Measurements from ENCODE around the gene CFH. TPM values are rescaled to one million over a fixed set of nuclear protein-coding genes. Genes with fewer than 3 reads are reported as not detected.

The CFH gene
- total and polyA plus RNA-seq, 10 of the 15 experiments (the other 5 are each of a cell fraction or from before 2014, with no cell fraction given): 0.46 TPM; not detected in 9

GRCh38 chr1:196732526-196732925, 80.7 kb downstream of the CFH start:
- 33% methylated on average over 2 of the region's 2 CpGs for WGBS (ENCODE audit: insufficient coverage, insufficient replicate concordance, low lambda C conversion rate, missing lambda C conversion rate)
- Histone ChIP-seq H3K27ac (ENCODE audit: control insufficient read depth, insufficient read depth) (no peak overlapping the region), H3K36me3 (ENCODE audit: control insufficient read depth in 2 of 2, insufficient read depth in 2 of 2, low read length in 1 of 2) (no peaks in the 10 kb centered on the region), H3K4me2 (ENCODE audit: control insufficient read depth, insufficient read depth) (no peak overlapping the region), H3K9ac (ENCODE audit: control insufficient read depth, insufficient read depth, low read length) (no peak overlapping the region), H3K27me3 (replicated peaks in 1 of 2; ENCODE audit: control insufficient read depth in 2 of 2, insufficient read depth in 2 of 2, low read length in 1 of 2) (no peaks in the 10 kb centered on the region), H3K9me3 (replicated peaks; ENCODE audit: control insufficient read depth, insufficient read depth, low read length) (no peaks in the 10 kb centered on the region), H4K20me1 (ENCODE audit: control insufficient read depth, insufficient read depth) (no peaks in the 10 kb centered on the region), H3K79me2 (ENCODE audit: control insufficient read depth, insufficient read depth, low read length) (no peaks in the 10 kb centered on the region), H3K4me1 (ENCODE audit: control insufficient read depth, insufficient read depth, low read length) (no peaks in the 10 kb centered on the region), H3K4me3 (no peak overlapping the region), H2AFZ (ENCODE audit: control insufficient read depth, low read depth, low read length) (no peak overlapping the region)
- ChIA-PET RAD21 (ENCODE audit: unreplicated experiment) (no interaction called here), POLR2A (no interaction called here), SMC1A (ENCODE audit: uncharacterized antibody, unreplicated experiment) (interaction anchor here (0.6 kb wide), 1 partner anchor 40 kb away, joined by 3 read pairs; no protein-coding TSS in a partner anchor), CTCF (no interaction called here)
- intact Hi-C loops (cut with micrococcal nuclease; ENCODE audit: unreplicated experiment): no loop called here
- FAIRE-seq (no peak), DNase-seq (ENCODE audit: low read depth, low spot score) (no peak), ATAC-seq (no peak)
- in situ Hi-C loops (cut with MboI): no loop called here
- no TSS peak for BruUV-seq (replicated peaks)
- no peak for TF ChIP-seq IRF3 (IDR thresholded peaks at IDR 0.05)
- no peak for TF ChIP-seq MEF2A (IDR thresholded peaks at IDR 0.05; ENCODE audit: insufficient read depth, low read depth, low read length)
- no peak for TF ChIP-seq NFIC (IDR thresholded peaks at IDR 0.05; ENCODE audit: low read depth, low read length)

GRCh38 chr1:196733091-196733970, 81.5 kb downstream of the CFH start:
- no peaks in the 10 kb centered on the region for H3K27me3 ChIP-seq (replicated peaks in 1 of 2; ENCODE audit: control insufficient read depth in 2 of 2, insufficient read depth in 2 of 2, low read length in 1 of 2)
- SMC1A ChIA-PET (ENCODE audit: uncharacterized antibody, unreplicated experiment): interaction anchor here (0.6 kb wide), 1 partner anchor 40 kb away, joined by 3 read pairs; no protein-coding TSS in a partner anchor
- H4K20me1 ChIP-seq (ENCODE audit: control insufficient read depth, insufficient read depth): no peaks in the 10 kb centered on the region
- H3K4me3 ChIP-seq: no peak overlapping the region
- POLR2A ChIA-PET: no interaction called here
- whole genome bisulfite sequencing (ENCODE audit: insufficient coverage, insufficient replicate concordance, low lambda C conversion rate, missing lambda C conversion rate): 37% methylated on average over 11 of the region's 11 CpGs
- in situ Hi-C loops (cut with MboI): no loop called here
- no peak for FAIRE-seq
- H3K27ac ChIP-seq (ENCODE audit: control insufficient read depth, insufficient read depth): no peak overlapping the region
- ATAC-seq: no peak
- H3K4me1 ChIP-seq (ENCODE audit: control insufficient read depth, insufficient read depth, low read length): no peaks in the 10 kb centered on the region
- no peaks in the 10 kb centered on the region for H3K9me3 ChIP-seq (replicated peaks; ENCODE audit: control insufficient read depth, insufficient read depth, low read length)
- TF ChIP-seq MEF2B (IDR thresholded peaks at IDR 0.05; ENCODE audit: partially characterized antibody, poor library complexity, severe bottlenecking): no peak
- TF ChIP-seq ZSCAN29 (IDR thresholded peaks at IDR 0.05): no peak
- TF ChIP-seq E2F4 (IDR thresholded peaks at IDR 0.05; ENCODE audit: low read depth, low read length): no peak
- no peak for TF ChIP-seq PRDM15 (CRISPR knock-in tag; IDR thresholded peaks at IDR 0.05)
- no peak for TF ChIP-seq MAX (IDR thresholded peaks at IDR 0.05; ENCODE audit: low read depth, low read length)
- TF ChIP-seq HDAC2 (IDR thresholded peaks at IDR 0.05): no peak
- TF ChIP-seq CHD4 (IDR thresholded peaks at IDR 0.05): no peak
- no TSS peak for BruUV-seq (replicated peaks)
- H3K79me2 ChIP-seq (ENCODE audit: control insufficient read depth, insufficient read depth, low read length): no peaks in the 10 kb centered on the region
- no peak overlapping the region for H3K4me2 ChIP-seq (ENCODE audit: control insufficient read depth, insufficient read depth)
- no peaks in the 10 kb centered on the region for H3K36me3 ChIP-seq (ENCODE audit: control insufficient read depth in 2 of 2, insufficient read depth in 2 of 2, low read length in 1 of 2)
- no peak for DNase-seq (ENCODE audit: low read depth, low spot score)
- RAD21 ChIA-PET (ENCODE audit: unreplicated experiment): no interaction called here
- no peak overlapping the region for H3K9ac ChIP-seq (ENCODE audit: control insufficient read depth, insufficient read depth, low read length)
- CTCF ChIA-PET: interaction anchor here (1.0 kb wide), 1 partner anchor 10 kb away, joined by 3 read pairs; no protein-coding TSS in a partner anchor
- no peak overlapping the region for H2AFZ ChIP-seq (ENCODE audit: control insufficient read depth, low read depth, low read length)
- intact Hi-C loops (cut with micrococcal nuclease; ENCODE audit: unreplicated experiment): no loop called here

All from GM12878 (cell line).